GM19193 (cell line): ENCODE data around the gene DDHD1.

ENCODE experiments used
- POLR2A ChIP-seq: IDR thresholded peaks from 4 replicates; pipeline ENCODE4 v1.6.1; 2011; ENCODE audit not compliant: insufficient read depth, insufficient read length; ENCODE audit errors: extremely low read depth

DDHD1 gene

GRCh38 chr14:53023325-53023724, 129.8 kb downstream of the DDHD1 start:
- no peak for TF ChIP-seq POLR2A

GRCh38 chr14:53022593-53022992, 130.5 kb downstream of the DDHD1 start:
- TF ChIP-seq POLR2A, result no peak

GRCh38 chr14:53020193-53020932, 132.8 kb downstream of the DDHD1 start:
- no peak for TF ChIP-seq POLR2A

- TF ChIP-seq POLR2A, result no peak
These were observed 133.7 kb downstream of the DDHD1 start for GRCh38 chr14:53019406-53019805.

- TF ChIP-seq POLR2A, result no peak
These were observed 135.3 kb downstream of the DDHD1 start for GRCh38 chr14:53017837-53018236.

- no peak for TF ChIP-seq POLR2A
These were observed 136.2 kb downstream of the DDHD1 start for GRCh38 chr14:53016919-53017318.

GRCh38 chr14:53016491-53016890, 136.6 kb downstream of the DDHD1 start:
- no peak for TF ChIP-seq POLR2A

- TF ChIP-seq POLR2A, result no peak
These were observed 142.1 kb downstream of the DDHD1 start for GRCh38 chr14:53011053-53011462.

- TF ChIP-seq POLR2A, result no peak
These were observed 142.7 kb downstream of the DDHD1 start for GRCh38 chr14:53010193-53011040.

GRCh38 chr14:53006931-53007562, 146.1 kb downstream of the DDHD1 start:
- TF ChIP-seq POLR2A, result no peak

GRCh38 chr14:53004976-53005375, 148.1 kb downstream of the DDHD1 start:
- TF ChIP-seq POLR2A, result no peak

- no peak for TF ChIP-seq POLR2A
These were observed 149.3 kb downstream of the DDHD1 start for GRCh38 chr14:53003776-53004175.

GRCh38 chr14:53002576-53002975, 150.5 kb downstream of the DDHD1 start:
- no peak for TF ChIP-seq POLR2A

GRCh38 chr14:53001787-53002378, 151.2 kb downstream of the DDHD1 start:
- no peak for TF ChIP-seq POLR2A
